Measurements from ENCODE around the gene OR2A14.

DNA sequence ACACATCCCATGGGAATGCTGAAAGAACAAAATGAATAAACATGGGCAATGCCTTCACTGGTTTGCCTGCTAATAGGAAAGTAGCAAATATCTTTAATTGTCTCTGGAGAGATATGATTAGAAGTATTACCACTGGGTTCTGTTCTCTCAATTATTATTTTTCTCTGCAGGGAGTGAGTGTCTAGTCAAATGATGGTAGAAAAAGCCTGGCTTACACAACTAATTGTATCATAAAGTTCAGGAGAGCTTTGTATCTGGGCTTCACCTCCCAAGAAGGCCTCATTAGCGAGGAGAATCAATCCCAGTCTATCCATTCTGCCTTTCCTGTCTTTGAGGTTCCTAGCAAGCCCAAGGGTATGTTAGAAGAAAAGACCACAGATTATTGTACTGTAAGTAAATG lies at the start of gene OR2A14:
- TF ChIP-seq CTCF (conservative IDR thresholded peaks at IDR 0.05 in 1 of 2, IDR thresholded peaks at IDR 0.05 in 1 of 2; ENCODE audit: low read depth in 1 of 2, low read length in 2 of 2): no peak
- no peak for TF ChIP-seq EZH2 (IDR thresholded peaks at IDR 0.05; ENCODE audit: low read length, missing control alignments)
